ENCODE results near the gene ADAMTS18.

DNA sequence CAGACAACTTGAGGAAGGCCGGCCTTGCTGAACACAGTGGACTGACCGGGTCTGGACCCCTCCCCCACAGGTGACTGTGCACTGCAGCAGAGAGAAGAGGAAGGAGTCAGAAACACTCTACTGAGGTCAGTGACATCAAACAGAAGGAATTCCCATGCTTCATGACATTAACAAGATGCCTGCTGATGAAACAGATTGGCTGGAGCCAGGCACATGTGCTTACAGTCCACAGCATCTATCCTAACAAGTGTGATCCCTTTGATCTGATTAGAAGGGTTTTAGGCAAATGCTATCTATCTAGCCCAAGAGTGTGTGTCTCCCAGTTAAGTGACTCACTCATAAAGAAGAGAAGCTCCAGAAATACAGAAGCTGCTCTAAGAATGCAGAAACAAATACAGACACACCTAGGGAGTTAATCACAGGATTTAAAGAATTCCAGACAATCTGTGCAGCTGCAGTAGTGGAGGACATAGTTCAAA lies 145.5 kb downstream of the ADAMTS18 start:
- TF ChIP-seq, protein P1, sequence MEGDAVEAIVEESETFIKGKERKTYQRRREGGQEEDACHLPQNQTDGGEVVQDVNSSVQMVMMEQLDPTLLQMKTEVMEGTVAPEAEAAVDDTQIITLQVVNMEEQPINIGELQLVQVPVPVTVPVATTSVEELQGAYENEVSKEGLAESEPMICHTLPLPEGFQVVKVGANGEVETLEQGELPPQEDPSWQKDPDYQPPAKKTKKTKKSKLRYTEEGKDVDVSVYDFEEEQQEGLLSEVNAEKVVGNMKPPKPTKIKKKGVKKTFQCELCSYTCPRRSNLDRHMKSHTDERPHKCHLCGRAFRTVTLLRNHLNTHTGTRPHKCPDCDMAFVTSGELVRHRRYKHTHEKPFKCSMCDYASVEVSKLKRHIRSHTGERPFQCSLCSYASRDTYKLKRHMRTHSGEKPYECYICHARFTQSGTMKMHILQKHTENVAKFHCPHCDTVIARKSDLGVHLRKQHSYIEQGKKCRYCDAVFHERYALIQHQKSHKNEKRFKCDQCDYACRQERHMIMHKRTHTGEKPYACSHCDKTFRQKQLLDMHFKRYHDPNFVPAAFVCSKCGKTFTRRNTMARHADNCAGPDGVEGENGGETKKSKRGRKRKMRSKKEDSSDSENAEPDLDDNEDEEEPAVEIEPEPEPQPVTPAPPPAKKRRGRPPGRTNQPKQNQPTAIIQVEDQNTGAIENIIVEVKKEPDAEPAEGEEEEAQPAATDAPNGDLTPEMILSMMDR (IDR thresholded peaks at IDR 0.05; ENCODE audit: low read depth, low read length): no peak
- no peak for TF ChIP-seq EZH2phosphoT487 (IDR thresholded peaks at IDR 0.05; ENCODE audit: low read depth)
